GM18951 (cell line): ENCODE results near the gene HFE.

Source experiments
- POLR2A ChIP-seq: IDR thresholded peaks from 4 replicates; pipeline ENCODE4 v1.6.1; 2011; ENCODE audit warnings: mild to moderate bottlenecking; ENCODE audit not compliant: insufficient read length, insufficient read depth; ENCODE audit errors: extremely low read depth
- in situ Hi-C: fragments of 300-500 bp; cut with MboI; formaldehyde crosslinking; loops from one replicate; pipeline ENCODE4 v1.12.0; 2022; ENCODE audit warnings: low sequenced_read_pairs, mixed read lengths, inconsistent platforms; ENCODE audit not compliant: unreplicated experiment

Gene HFE

GRCh38 chr6:26140254-26140966, 53.2 kb downstream of the HFE start:
- in situ Hi-C loops = no loop called here
- no peak for TF ChIP-seq POLR2A

- TF ChIP-seq POLR2A = no peak
- in situ Hi-C loops = no loop called here
Observed at GRCh38 chr6:26140967-26141294, 53.7 kb downstream of the HFE start.

GRCh38 chr6:26141378-26141904, 54.2 kb downstream of the HFE start:
- in situ Hi-C loops = no loop called here
- TF ChIP-seq POLR2A = no peak

- no peak for TF ChIP-seq POLR2A
- in situ Hi-C loops = no loop called here
Observed at GRCh38 chr6:26142026-26142425, 54.8 kb downstream of the HFE start.
